Stimulated activated CD4-positive, alpha-beta T cell treated with anti-CD3 and anti-CD28 coated beads, TNF-alpha, amount 100 ng/mL, for 1 hour (primary cell): ENCODE data around the gene CINP.

ENCODE experiments used
- DNase-seq, 3 donors: peaks; one replicate each; pipeline ENCODE4 v3.0.0-alpha.2; 2020; ENCODE audit warnings: low read depth in 3 of 3, low spot score in 1 of 3

CINP gene

DNA sequence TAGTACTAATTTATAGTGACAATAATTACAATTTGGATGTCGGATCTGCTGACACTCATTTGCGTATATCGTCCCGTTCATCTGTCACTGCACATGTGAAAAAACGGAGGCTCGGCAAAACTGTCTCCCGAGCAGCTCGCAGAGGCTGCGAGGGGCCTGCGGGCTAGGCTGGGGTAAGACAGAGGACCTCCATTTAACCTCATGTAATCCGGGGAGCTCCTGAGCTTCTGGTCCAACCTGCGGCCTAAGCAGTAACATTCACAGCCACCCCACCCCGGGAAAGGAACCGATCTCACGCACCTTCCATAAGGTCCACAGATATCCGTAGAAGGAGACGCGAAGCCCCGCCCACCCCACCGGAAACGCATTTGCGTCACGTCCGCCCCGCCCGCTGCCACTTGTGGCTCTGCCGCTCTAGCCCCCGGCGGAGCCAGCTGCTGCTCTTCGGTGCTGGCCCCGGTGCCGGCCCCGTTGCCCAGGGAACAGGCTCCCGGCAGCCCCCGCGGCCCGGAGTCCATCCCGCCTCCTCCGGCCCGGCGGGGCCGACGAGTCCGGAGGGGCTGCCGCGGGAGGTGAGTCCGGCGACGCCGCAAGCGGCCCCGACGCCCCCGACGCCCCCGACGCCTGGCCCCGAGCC, at the start of gene CINP, which contains the start of gene TECPR2:
Gene CINP (minus strand): TSS at position 346 of the 637 bp plus-strand sequence. CDS start 39 bp downstream, at position 307.
Gene TECPR2 (plus strand): TSS at position 397 of the 637 bp plus-strand sequence. CDS start 13,781 bp downstream, outside the sequence.
- peak; percentile 86 to 97 (median 89) for DNase-seq

DNA sequence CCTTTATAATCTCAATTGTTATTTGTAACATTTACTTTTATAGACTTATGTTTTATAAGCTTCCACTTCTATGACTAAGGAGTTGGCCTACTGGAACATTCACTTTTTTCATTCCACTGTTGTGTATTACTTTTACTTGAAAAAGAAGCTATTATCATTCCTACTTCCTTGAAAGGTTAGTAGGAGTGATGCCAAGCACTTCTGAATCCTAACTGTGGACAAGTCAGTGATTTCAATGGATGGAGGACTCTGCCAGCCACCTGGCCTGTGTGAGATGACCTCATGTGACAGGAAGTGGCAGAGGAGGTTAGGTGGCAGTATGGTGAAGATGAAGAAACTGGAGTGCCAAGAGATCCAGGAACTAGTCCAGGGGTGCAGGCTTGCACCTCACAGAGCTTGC, 46.0 kb upstream of the CINP start:
- no peak for DNase-seq

DNA sequence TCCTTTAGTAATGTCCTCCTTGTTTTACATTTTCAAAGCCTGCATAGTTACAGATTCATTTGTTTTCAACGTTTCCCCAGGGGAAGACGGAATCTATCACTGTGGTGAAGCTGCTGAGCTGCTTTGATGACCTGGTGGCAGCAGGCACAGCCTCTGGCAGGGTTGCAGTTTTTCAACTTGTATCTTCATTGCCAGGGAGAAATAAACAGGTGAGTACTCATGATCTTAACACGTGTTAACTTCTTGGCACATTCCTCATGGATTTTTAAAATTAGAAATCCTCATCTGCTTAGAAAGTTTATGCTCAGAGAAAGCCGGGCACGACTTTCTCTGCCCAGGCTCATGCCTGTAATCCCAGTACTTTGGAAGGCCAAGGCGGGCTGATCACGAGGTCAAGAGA, 44.6 kb upstream of the CINP start:
- DNase-seq = no peak

DNA sequence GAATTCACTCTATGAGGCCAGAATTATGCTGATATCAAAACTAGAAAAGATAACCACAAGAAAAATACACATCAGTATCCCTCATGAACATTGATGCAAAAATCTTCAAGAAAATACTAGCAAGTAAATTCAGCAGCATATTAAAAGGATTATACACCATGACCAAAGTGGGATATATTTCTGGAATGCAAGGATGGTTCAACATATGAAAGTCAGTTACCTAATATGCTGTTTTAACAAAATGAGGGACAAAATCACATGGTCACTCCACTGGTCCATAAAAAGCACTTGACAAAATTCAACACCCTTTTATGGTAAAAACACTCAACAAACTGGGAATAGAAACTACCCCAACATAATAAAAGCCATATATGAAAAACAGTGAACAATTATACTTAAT, 40.3 kb upstream of the CINP start:
- no peak for DNase-seq

DNA sequence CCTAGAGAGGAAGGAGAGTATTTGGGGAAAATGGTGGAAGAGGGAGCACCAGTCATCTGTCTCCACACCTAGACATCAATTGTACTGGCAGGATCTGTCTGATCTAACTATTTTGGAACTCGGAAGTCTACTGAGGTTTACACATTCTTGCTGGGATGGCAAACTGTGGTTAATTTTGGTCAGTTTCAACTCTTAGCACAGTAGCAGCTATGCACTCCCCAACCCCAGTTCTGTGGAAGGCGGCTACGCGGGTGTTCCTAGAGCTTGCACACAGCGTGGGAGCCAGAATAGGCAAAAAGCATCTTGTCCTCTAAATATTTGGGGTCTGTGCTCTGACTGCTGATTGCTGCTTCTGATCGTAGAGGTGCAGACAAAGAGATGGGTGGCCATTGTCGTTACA, 33.8 kb upstream of the CINP start:
- no peak for DNase-seq

DNA sequence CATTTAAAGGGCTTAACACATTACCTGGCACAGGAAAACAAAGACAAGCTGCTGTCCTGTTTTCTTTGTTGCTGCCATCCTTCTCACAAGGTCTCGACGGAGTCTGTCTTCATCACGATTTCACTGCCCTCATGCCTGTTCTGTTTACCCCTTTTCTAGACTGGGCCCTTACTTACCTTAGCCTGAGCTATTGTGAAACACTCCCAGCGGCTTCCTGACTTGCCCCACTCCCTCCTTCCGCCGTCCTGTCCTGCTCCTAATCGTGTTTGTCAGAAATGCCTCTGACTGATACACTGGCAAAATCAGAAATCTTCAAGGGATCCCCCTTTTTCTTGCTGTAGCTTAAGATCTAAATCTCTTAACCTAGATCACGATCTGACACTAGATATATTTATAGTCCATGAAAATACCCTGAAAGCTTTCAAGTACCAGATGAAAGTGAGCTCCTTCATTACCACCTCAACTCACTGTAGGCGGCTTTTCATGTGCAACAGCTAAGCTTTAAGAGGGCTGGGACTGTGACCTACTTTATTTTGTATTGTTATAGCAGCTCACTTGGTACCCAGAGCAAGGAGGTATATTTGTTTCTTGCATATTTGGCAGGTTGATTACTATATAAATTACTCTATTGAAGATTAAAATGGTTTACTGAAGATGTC, 32.2 kb upstream of the CINP start:
- DNase-seq = no peak

DNA sequence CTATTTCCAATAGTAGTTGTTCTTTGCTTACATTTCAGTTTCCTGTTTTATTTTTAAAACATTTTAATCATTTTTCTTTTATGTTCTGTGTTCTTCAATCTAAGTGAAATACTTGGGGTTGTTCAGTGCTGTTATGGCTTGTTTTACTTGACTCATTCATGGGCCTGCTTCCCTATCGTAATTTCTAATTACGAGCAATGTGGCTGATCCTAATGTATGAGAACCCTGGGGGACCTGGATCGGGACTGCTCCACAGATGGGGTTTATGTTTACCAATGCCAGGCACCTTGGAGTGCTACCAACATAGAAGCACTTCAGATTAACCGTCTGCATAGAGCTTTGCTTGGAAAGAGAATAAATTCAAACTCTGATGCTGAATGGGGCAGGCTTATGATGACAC, 29.8 kb upstream of the CINP start:
- DNase-seq = no peak

DNA sequence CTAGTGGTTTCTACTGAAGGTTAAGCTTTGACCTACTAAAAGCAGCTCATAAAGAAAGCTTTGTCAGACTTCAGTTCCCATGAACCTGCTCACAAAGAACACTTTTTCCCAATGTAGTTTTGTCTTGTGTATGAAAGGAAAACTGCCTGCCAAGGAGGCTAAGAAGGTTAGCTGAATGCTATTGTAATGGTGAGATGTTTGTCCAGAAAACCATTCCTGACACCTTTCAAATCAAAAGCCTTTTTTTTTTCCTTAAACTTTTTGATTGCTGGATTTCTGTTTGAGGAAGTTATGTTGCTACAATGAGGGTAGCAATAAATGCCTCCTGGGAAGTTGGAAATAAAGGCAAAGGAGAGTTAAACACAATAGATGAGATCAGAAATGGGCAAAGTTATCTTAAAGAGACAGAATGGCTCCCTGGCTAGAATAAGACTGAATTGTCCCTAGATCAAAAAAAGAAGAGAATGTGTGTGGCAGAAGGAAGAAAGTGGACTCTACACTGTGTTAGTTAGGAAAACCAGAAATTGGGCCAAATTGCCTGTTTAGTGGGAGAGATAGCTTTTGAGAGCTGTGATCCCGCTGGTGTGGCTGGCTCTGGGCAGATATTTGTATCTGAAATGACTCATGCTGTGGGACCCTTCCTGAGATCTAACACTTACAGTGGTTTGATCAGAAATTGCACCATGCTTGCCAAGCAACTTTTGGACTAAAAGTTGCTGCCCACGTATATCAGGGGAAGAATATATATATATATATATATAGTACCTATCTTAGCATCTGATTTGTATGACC, 27.6 kb upstream of the CINP start:
- no peak for DNase-seq

DNA sequence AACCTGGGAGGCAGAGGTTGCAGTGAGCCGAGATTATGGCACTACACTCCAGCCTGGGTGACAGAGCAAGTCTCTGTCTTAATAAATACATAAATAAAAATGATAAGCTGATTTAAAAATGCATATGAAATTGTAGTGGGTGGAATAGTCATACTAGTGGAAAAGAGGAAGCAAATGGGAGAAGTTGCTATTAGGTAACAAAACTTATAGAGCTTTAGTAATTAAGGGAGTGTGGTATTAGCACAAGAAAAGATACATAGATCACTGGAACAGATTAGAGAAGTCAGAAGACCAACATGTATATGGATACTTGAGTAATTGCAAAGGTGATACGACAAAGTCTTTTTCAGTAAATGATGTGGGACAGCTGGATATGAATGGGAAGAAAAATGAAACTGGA, 26.6 kb upstream of the CINP start:
- DNase-seq = no peak

DNA sequence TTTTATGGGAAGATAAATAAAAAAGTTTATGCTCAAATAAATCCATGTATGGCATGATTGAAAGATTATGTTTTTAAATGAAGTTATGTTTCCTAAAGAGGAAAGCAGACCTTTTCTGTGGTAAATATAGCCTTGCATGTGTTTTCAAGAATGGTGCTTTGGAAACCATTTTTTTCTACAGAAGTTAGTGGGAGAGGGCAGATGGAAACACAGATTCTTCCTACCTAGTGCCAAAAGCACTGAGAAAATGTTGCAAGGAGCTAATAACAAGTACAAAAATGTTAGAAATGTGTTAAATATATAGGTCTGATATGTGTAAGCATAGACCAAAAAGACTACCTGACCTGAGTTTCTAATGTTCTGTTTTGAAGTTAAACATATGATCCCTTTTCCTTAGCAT, 24.4 kb upstream of the CINP start:
- no peak for DNase-seq

DNA sequence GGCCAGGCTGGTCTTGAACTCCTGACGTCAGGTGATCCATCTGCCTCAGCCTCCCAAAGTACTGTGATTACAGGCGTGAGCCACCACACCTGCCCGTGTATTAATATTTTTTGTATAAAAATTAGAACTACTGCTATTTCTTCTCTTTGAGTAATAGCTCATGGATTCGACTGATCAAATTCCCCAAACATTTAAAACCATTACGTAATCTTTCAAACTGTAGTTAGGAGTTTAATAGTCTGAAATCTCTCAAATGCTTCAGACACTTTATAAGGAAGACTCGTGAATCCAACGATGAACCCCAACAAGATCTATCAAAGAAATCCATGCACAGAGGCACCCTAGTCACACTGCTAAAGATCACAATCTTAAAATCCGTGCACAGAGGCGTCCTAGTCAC, 16.1 kb upstream of the CINP start:
- no peak for DNase-seq

DNA sequence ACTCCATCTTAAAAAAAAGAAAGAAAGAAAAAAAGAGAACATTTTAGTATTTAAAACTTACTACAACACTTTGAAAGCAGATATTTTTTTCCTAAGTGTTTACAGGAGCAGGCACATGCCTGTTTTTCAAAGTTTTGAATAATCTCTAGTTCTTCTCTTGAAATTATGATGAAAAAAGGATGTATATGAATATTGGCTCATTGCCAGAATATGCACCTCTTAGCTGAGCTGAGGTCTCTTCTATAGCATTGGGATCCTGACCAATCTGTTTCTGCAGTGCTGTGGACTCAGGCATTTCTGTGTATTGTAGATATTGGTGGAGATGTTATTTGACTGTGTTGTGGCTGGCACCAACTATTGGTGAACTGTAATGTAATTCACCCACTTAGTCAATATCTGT, 15.0 kb upstream of the CINP start:
- DNase-seq = no peak

DNA sequence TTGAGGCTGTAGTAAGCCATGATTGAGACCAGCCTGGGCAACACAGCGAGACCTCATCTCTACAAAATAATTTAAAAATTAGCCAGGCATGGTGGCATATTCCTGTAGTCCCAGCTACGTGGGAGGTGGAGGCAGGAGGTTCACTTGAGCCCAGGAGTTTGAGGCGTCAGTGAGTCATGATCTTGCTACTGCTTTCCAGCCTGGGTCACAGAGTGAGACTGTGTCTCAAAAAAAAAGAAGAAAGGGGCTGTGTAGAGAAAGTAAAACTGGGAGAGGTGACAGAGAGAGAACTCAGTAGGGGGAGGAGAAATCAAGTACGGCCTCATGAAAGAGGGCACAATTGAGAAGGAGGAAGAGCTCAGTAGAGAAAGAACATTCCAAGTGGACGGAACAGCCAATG, 12.4 kb upstream of the CINP start:
- DNase-seq = no peak

DNA sequence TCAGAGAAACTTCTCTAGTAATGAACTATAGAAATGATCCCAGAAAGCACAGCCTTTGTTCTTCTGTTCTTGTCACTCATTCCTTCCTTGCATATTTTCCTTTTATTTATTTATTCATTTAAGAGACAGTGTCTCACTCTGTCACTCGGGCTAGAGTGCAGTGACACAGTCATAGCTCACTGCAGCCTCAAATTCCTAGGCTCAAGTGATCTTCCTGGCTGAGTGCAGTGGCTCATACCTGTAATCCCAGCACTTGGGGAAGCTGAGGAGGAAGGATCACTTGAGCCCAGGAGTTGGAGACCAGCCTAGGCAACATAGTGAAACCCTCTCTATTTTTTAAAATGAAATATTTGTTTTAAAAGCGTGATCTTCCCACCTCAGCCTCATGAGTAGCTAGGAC, 11.6 kb upstream of the CINP start:
- DNase-seq = no peak

DNA sequence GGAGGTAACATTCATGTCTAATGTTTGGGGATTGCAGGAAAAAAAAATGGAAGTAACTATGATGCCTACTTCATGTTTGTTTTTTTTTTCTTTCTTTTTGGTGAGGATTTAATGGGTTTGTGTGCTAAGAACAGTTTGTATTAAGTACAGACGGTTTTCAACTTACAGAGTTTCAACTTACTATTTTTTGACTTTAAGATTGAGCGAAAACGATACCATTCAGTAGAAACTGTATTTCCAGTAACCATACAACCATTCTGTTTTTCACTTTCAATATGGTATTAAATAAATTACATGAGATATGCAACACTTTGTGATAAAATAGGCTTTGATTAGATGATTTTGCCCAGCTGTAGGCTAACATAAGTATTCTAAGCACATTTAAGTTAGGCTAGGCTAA, 10.4 kb upstream of the CINP start:
- no peak for DNase-seq

DNA sequence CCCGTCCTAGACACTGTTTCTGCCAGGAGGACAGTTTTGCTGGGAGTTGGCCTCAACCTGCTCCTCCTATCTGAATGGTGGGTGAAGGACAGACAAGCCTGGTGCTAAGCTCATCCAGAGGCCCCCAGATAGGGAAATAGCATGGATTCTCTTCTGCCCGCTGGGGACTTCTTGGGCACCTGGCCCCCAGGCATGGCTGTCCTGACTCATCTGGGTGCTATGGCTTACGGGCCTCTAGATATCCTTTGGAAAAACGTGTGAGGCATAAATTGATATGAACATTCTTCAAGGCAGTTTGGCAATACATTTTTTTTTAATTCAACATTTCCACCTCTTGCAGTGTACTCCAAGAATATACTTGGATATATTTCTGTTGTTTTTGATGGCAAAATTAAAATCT, 8.7 kb upstream of the CINP start:
- DNase-seq = no peak

DNA sequence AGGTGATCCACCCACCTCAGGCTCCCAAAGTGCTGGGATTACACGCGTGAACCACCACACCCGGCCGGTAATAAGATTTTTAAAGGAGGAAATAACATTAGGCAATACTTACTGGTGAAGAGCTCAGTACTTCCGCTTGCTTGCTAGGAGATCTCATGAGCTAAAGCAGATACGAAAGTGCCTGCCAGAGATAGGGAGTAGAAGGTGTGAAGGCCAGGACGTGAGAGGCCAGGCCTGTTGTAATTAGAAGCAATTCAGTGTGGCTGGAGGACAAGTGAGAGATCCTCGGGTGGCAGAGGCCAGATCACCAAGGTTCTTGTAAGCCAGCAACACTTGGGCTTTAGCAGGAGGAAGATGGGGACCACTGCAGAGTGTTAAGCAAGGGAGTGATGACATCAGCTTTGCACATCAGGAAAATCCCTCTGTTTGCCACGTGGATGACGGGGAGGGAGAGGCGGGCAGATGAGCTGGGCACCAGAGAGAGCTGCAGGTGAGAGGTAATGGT, 7.7 kb upstream of the CINP start:
- DNase-seq = no peak

DNA sequence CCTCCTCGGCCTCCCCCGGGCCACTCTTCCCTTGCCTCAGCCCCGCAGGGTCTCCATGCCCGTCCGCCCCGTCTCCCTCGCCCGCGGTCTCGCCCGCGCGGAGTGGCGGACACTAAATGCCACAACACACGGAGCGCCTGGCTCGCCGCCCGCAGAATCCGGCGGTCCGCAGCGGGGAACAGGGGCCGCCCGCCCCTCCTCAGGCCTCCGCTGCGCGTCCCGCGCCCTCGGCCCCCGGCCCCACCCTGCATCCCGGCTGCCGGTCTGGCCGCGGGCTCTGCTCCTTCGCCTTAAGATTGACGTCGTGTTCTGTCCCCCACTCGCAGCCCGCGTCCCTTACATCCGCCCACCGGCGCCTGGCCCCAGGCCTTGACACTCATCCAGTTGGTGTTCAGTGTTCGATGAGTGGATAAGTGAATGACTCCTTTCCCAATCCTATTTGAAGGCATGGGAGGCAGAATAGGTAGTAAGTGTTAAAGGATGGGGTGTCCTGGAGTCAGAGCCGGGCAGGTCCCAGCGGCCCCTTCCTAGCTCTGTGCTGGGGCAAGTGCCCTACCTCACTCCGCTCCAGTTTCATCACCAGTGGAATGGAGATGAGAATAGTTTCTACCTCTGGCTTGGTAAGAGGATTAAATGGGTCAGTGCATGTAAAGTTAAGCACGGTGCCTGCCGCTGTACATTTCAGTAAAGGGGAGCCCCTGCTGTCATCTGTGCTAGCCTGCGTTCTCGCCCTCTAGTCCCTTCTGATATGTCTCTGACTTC, 673 bp upstream of the CINP start:
- peak in 1 of 3 donors; percentile 11 for DNase-seq

DNA sequence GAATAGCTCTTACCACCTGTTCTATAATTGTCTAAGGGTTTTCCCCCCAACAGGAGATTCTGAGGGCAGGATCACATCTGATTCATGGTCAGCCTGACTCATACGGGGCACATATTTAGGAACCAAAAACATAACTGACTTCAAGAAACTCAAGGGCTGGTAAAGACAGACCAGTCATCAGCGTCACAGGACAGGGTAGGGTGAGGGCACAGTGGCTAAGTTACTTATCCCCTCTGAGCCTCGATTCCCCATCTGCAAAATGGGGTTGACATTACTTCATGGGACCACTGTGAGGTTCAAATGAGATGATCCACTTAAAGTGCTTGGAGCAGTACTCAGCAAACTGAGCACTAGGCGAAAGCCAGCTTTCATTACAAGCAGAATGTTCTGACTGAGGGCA, 606 bp downstream of the CINP start:
- peak in 1 of 3 donors; percentile 8 for DNase-seq

DNA sequence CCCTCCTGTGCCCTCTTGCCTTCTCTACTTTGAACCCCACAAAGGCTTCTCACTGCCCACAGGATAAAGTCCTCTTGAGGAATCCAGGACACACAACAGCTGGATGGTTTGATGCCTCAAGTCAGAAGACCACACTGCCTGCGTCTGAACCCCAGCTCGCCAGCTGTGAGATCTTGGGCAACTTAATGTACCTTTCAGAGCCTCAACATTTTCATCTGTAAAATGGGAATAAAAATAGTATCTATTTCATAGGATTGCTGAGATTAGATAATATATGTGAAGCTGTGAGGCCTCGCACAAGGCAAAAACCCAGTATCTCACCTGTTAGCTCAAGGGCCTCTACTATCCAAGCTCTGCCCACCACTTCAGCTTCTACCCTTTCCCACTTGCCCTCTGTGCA, 2.3 kb downstream of the CINP start:
- no peak for DNase-seq

DNA sequence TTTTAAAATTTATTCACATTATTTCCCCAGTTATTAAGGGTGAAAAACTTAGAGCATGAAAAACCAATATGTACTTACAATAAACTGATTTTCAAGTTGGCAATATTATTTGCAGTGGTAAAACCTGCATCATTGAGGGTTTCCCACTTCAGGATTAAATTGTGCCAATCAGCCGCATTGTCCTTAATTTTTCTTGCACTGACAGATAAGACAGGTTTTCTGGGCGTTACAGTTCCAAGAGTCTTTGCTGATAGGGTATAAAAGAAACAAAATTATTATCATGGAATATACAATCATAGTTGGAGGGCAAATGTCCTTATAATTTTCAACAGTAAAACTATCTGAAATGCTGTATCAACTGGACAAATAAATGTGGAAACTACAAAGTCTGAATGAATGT, 3.3 kb downstream of the CINP start:
- DNase-seq = no peak
